ENCODE measurements around the gene ADAM22.

The ADAM22 gene

GRCh38 chr7:88003581-88003980 is 69.5 kb downstream of the ADAM22 start:
- CTCF ChIA-PET, result interaction anchor here (1.1 kb wide), 1 partner anchor 9 kb away, joined by 3 read pairs; no protein-coding TSS in a partner anchor

GRCh38 chr7:88005191-88005590 is 71.1 kb downstream of the ADAM22 start:
- ChIA-PET CTCF (no interaction called here), POLR2A (no interaction called here)
- H3K27ac ChIP-seq (ENCODE audit: extremely low read depth, low read depth, low read length), result no peak overlapping the region
- H3K4me1 ChIP-seq (ENCODE audit: control insufficient read depth, insufficient read depth, low read length), result no peaks in the 10 kb centered on the region
- H3K9me3 ChIP-seq (ENCODE audit: control insufficient read depth, insufficient read depth, low read depth, low read length), result no peaks in the 10 kb centered on the region
- no peaks in the 10 kb centered on the region for H3K36me3 ChIP-seq (ENCODE audit: control insufficient read depth in 2 of 2, insufficient read depth in 1 of 2, low read length in 2 of 2)
- no peak overlapping the region for H3K4me3 ChIP-seq (ENCODE audit: low read depth, low read length)
- no peak for TF ChIP-seq ZSCAN5A (tag by site-specific recombination; IDR thresholded peaks at IDR 0.05)
- no peak for TF ChIP-seq ZNF701 (tag by site-specific recombination; IDR thresholded peaks at IDR 0.05)
- TF ChIP-seq ZBTB44 (tag by site-specific recombination; IDR thresholded peaks at IDR 0.05), result no peak
- no peak for TF ChIP-seq ZNF548 (tag by site-specific recombination; IDR thresholded peaks at IDR 0.05)
- TF ChIP-seq ZNF223 (tag by site-specific recombination; IDR thresholded peaks at IDR 0.05), result no peak
- TF ChIP-seq ZNF140 (tag by site-specific recombination; IDR thresholded peaks at IDR 0.05), result no peak
- no peak for TF ChIP-seq ZNF10 (tag by site-specific recombination; IDR thresholded peaks at IDR 0.05)
- no peak for TF ChIP-seq ZNF37A (tag by site-specific recombination; IDR thresholded peaks at IDR 0.05)
- TF ChIP-seq ZBTB7A (tag by site-specific recombination; IDR thresholded peaks at IDR 0.05; ENCODE audit: low read depth), result no peak
- no peak for TF ChIP-seq ZNF202 (tag by site-specific recombination; IDR thresholded peaks at IDR 0.05; ENCODE audit: borderline replicate concordance)
- no peak for TF ChIP-seq HOXC10 (CRISPR knock-in tag; IDR thresholded peaks at IDR 0.05)
- no peak for TF ChIP-seq ZNF792 (tag by site-specific recombination; IDR thresholded peaks at IDR 0.05)

More at GRCh38 chr7:88003581-88003980, 69.5 kb downstream of the ADAM22 start:
- TF ChIP-seq GLIS2 (tag by site-specific recombination; IDR thresholded peaks at IDR 0.05) (no peak), SCRT1 (tag by site-specific recombination; IDR thresholded peaks at IDR 0.05; ENCODE audit: borderline replicate concordance) (no peak), ZNF394 (tag by site-specific recombination; IDR thresholded peaks at IDR 0.05; ENCODE audit: borderline replicate concordance) (no peak), YY2 (tag by site-specific recombination; IDR thresholded peaks at IDR 0.05) (no peak), ZNF530 (tag by site-specific recombination; IDR thresholded peaks at IDR 0.05; ENCODE audit: low read depth) (no peak), GLI2 (tag by site-specific recombination; IDR thresholded peaks at IDR 0.05; ENCODE audit: borderline replicate concordance, low read depth) (no peak), ZFP37 (tag by site-specific recombination; IDR thresholded peaks at IDR 0.05) (no peak), ZNF692 (tag by site-specific recombination; IDR thresholded peaks at IDR 0.05) (no peak), SP3 (tag by site-specific recombination; IDR thresholded peaks at IDR 0.05) (no peak), EGR2 (tag by site-specific recombination; IDR thresholded peaks at IDR 0.05; ENCODE audit: low read depth) (no peak), ELK4 (IDR thresholded peaks at IDR 0.05; ENCODE audit: borderline replicate concordance, low read depth, low read length) (no peak), INSM2 (tag by site-specific recombination; IDR thresholded peaks at IDR 0.05) (no peak), ZNF404 (tag by site-specific recombination; IDR thresholded peaks at IDR 0.05) (no peak)
- POLR2A ChIA-PET, result no interaction called here
- no peak overlapping the region for H3K4me3 ChIP-seq (ENCODE audit: low read depth, low read length)
- no peaks in the 10 kb centered on the region for H3K9me3 ChIP-seq (ENCODE audit: control insufficient read depth, insufficient read depth, low read depth, low read length)
- no peaks in the 10 kb centered on the region for H3K36me3 ChIP-seq (ENCODE audit: control insufficient read depth in 2 of 2, insufficient read depth in 1 of 2, low read length in 2 of 2)
- no peak overlapping the region for H3K27ac ChIP-seq (ENCODE audit: extremely low read depth, low read depth, low read length)
- H3K4me1 ChIP-seq (ENCODE audit: control insufficient read depth, insufficient read depth, low read length), result no peaks in the 10 kb centered on the region; the same call in 1 of the 2 replicates

All from HEK293 (cell line).